ENCODE data around the gene CD300LF.

DNA sequence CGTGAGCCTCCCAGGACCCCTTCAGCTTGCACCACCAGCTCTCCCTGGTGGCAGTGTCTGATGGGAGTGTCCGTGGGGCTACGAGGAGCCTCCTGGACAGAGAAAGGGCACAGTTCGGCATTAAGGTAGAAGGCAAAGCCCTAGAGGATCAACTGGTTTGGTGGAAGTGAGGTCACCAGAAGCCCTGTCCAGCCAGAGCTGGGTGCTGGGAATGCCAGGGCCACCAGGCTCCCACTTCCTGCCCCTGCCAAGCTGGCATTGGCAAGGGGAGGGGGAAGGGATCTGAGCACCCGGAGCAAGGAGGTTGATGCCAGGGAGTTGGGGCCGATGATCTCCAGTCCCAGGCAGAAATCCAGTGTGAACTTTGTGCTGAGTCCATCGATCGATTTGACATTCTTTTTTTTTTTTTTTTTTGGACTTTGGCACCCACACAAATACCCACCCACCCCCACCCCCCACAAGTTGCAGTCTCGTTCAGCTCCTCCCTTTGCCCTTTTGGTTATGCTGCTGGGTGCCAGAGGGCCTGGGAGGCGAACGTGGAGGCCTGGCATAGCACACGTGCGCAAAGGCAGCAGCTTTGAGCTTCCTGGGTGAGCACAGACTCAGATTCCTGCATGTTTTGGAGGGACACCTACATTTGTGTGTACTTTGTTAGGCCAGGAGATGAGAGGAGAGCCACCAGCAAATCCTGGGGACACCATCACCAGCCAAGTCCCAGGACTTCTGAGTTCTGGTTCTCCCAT lies 37.8 kb upstream of the CD300LF start:
- TF ChIP-seq, protein P1, sequence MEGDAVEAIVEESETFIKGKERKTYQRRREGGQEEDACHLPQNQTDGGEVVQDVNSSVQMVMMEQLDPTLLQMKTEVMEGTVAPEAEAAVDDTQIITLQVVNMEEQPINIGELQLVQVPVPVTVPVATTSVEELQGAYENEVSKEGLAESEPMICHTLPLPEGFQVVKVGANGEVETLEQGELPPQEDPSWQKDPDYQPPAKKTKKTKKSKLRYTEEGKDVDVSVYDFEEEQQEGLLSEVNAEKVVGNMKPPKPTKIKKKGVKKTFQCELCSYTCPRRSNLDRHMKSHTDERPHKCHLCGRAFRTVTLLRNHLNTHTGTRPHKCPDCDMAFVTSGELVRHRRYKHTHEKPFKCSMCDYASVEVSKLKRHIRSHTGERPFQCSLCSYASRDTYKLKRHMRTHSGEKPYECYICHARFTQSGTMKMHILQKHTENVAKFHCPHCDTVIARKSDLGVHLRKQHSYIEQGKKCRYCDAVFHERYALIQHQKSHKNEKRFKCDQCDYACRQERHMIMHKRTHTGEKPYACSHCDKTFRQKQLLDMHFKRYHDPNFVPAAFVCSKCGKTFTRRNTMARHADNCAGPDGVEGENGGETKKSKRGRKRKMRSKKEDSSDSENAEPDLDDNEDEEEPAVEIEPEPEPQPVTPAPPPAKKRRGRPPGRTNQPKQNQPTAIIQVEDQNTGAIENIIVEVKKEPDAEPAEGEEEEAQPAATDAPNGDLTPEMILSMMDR (IDR thresholded peaks at IDR 0.05) = no peak
- peak; percentile 92 for TF ChIP-seq POLR2A (IDR thresholded peaks at IDR 0.05)
